ENCODE data around the gene WWTR1. TPM values are rescaled to one million over a fixed set of nuclear protein-coding genes. Genes with fewer than 3 reads are reported as not detected.
A peak's percentile ranks its signal among the peaks of the same experiment; 100 is the strongest.

WWTR1 gene
- total and polyA plus RNA-seq, 2 of the 4 experiments (the other 2 are of a cell fraction): 38.9 to 65.3 TPM

DNA sequence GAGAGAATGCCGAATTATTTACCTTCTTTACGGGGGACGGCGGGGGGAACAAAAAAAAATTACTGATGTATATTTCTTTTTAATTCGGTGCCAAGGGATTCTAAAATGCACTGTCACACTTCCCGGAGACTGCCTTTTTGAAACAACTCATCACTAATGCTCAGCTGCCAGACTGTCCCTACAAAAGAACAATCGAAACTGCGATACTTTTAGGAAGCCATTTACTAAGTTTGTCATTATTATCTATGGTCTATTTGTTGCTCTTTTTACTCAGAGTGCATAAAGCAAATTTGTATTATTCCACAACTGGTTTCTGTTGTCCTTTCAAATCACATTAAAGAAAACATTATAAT lies 122.5 kb downstream of the WWTR1 start:
- Histone ChIP-seq H3K4me2 (ENCODE audit: low read depth, low read length) (peak overlapping the region; percentile 18), H3K14ac (replicated peaks; ENCODE audit: low read depth, low read length) (0 out of 2 replicates have a peak overlapping the region, but pooled peaks have one; percentile 58), H3K23ac (ENCODE audit: low read depth, low read length) (peak overlapping the region; percentile 89), H3K9me1 (ENCODE audit: insufficient read depth, low read length) (peaks cover 19% of the 10 kb centered on the region), H3K4me3 (ENCODE audit: insufficient read depth, low read depth, low read length) (no peak overlapping the region), H3K9me3 (ENCODE audit: control insufficient read depth, insufficient read depth, low read length) (no peaks in the 10 kb centered on the region), H3K4ac (ENCODE audit: low read depth, low read length) (peak overlapping the region; percentile 37; the same call in 1 of the 2 replicates), H3K18ac (ENCODE audit: low read depth, low read length) (no peak overlapping the region), H3K9ac (ENCODE audit: low read depth, low read length) (peak overlapping the region; percentile 48; the same call in 1 of the 2 replicates), H3K4me1 (ENCODE audit: control insufficient read depth, insufficient read depth, low read length) (peaks cover 28% of the 10 kb centered on the region), H4K20me1 (ENCODE audit: insufficient read depth, low read length) (no peaks in the 10 kb centered on the region; the same call in 1 of the 2 replicates), H2BK15ac (ENCODE audit: low read depth, low read length) (0 out of 3 replicates have a peak overlapping the region, but pooled peaks have one; percentile 5), H3K27me3 (ENCODE audit: control insufficient read depth, insufficient read depth, low read length) (no peaks in the 10 kb centered on the region), H3K27ac (ENCODE audit: insufficient read depth, low read length) (0 out of 2 replicates have a peak overlapping the region, but pooled peaks have one; percentile 37), H3K79me1 (ENCODE audit: low read depth in 1 of 2, low read length in 2 of 2) (peaks cover 33 to 78% of the 10 kb centered on the region in 2 experiments), H2BK120ac (ENCODE audit: low read depth, low read length) (no peak overlapping the region), H2BK20ac (ENCODE audit: low read depth, low read length) (no peak overlapping the region), H3K36me3 (ENCODE audit: control insufficient read depth, insufficient read depth, low read length) (peaks cover 1% of the 10 kb centered on the region; the same call in 1 of the 2 replicates), H2AK9ac (replicated peaks; ENCODE audit: low read depth, low read length, poor library complexity) (no peak overlapping the region), H4K5ac (ENCODE audit: low read depth, low read length) (no peak overlapping the region), H2AFZ (replicated peaks; ENCODE audit: low read length, poor library complexity) (no peak overlapping the region), H4K8ac (ENCODE audit: low read depth in 2 of 2, low read length in 2 of 2) (peak overlapping the region in 1 of 2 experiments; percentile 14; a peak in 2 of 4 replicates), H3K56ac (ENCODE audit: extremely low read depth, insufficient read depth, low read length) (no peak overlapping the region), H2BK5ac (ENCODE audit: low read depth, low read length, poor library complexity, severe bottlenecking) (peak overlapping the region; percentile 8), H2AK5ac (ENCODE audit: low read depth, low read length) (no peak overlapping the region), H4K91ac (ENCODE audit: insufficient read depth, low read depth, low read length) (no peak overlapping the region)
- intact Hi-C loops (cut with micrococcal nuclease): no loop called here
- ChIA-PET CTCF (no interaction called here), POLR2A (ENCODE audit: unreplicated experiment) (no interaction called here)
- TF ChIP-seq CHD1 (IDR thresholded peaks at IDR 0.05; ENCODE audit: low read depth, low read length) (no peak), NFE2L2 (IDR thresholded peaks at IDR 0.05; ENCODE audit: low read depth, low read length) (peak; percentile 33; the same call in 1 of the 2 replicates)
- ATAC-seq (ENCODE audit: low read depth) (no peak), DNase-seq (no peak)
- no CpG with 5 or more reads among the region's 8 CpGs for WGBS, 2 experiments (ENCODE audit: extremely low coverage in 2 of 2, insufficient read length in 1 of 2)
- dilution Hi-C loops (cut with HindIII; ENCODE audit: low sequenced_read_pairs, unreplicated experiment): no loop called here
- BruUV-seq (replicated peaks): no TSS peak
- in situ Hi-C loops (cut with MboI; ENCODE audit: low sequenced_read_pairs): no loop called here

Data from IMR-90 (cell line).